NCI-H128 (cell line): ENCODE results near the gene EIF4G2.
"Not testable (repeated sequence)": the region's sequence is repeated elsewhere in the genome, so short reads cannot be mapped to it uniquely, and the experiment has no call there.

Experiments used
- DNase-seq: peaks from one replicate; lab custom pipeline; 2025; ENCODE audit not compliant: unreplicated experiment; lab: John Stamatoyannopoulos, UW

Gene EIF4G2

DNA sequence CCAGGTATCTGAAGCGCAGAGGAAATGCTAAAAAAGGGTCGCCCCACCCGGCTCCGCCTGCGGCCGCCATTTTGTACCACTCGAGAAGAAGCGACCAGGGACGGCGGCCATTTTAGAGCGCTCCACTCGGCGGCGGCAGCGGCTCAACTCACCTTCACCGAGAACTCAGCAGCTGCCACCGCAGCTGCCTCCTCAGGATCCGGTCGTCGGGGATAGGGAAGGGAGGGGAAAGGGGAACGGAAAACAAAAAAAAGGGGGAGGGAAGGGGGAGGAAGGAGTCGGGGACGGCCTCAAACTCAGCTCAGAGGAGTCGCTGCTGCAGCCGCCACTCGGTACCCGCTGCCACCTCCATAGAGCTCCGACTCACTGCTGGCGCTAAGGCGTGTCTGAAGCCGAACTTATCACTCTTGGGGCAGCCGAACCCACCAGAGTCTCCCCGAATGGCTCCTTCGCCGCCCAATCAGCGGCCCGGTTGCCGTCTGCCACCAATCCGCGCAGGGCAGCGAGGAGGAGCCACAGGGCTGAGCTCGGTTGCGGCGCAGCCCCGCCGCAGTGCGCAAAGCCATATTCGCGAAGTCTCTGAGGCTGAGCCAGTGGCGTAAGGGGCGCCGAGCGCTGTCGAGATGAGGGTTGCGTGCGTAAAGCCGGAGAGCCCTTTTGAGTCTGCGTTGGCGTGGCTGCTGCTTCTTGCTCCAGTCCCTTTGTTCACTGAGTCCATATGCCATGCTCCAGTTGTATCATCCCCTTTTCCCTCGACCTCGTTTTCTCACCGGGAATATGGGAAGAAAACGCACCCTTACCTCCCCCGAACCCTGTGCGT is at the start of gene EIF4G2:
EIF4G2 (minus strand) TSS at position 374 of the 820 bp plus-strand sequence.
- peak; percentile 99 for DNase-seq

DNA sequence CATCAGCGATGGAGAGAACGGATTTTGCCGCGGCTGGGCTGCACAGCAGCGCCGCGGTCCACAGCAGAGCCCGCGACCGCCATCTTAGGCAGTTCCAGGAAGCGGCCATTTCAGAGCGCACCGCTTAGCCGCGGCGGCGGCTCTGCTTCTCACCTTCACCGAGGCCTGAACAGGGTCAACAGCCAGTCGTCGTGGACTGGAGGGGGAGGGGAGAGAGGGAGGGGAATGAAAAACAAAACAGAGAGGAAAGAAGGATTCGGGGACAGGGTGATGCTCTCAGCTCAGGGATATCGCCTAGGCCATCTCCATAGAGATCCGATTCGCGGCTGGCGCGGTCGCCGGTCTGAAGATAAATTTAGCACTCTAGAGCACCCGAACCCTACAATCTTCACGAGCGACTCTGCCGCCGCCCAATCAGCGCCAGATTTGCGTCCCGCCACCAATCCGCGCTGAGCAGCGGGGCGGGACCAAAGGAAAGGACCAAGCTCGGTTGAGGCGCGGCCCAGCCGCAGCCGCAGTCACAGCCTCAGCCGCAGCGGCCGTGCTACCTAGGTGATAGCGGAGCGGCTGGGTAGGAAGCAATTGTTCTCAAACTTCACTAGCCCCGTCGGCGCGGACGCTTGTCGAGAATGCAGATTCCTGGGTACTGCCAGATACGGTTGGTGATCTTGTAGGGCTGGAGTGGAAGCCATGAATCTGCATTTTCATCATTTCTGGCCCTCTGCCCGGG is 49.1 kb upstream of the EIF4G2 start, which contains the start of gene ZBED5:
ZBED5 (minus strand) TSS at position 345 of the 730 bp plus-strand sequence. CDS start 3,108 bp downstream, outside the sequence.
- peak; percentile 96 for DNase-seq

DNA sequence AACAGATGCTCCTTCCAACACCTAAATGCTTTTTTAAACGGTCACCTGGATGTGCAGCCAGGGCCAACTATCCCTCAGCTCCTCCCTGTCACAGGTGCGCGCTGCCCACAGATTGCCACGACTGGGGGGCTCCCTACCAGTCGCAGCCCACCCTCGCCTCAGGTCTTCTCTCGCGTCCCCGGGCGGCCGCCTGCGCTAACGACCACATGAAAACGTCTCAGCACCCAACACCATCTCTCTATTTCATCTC is 48.7 kb upstream of the EIF4G2 start:
- no peak for DNase-seq

DNA sequence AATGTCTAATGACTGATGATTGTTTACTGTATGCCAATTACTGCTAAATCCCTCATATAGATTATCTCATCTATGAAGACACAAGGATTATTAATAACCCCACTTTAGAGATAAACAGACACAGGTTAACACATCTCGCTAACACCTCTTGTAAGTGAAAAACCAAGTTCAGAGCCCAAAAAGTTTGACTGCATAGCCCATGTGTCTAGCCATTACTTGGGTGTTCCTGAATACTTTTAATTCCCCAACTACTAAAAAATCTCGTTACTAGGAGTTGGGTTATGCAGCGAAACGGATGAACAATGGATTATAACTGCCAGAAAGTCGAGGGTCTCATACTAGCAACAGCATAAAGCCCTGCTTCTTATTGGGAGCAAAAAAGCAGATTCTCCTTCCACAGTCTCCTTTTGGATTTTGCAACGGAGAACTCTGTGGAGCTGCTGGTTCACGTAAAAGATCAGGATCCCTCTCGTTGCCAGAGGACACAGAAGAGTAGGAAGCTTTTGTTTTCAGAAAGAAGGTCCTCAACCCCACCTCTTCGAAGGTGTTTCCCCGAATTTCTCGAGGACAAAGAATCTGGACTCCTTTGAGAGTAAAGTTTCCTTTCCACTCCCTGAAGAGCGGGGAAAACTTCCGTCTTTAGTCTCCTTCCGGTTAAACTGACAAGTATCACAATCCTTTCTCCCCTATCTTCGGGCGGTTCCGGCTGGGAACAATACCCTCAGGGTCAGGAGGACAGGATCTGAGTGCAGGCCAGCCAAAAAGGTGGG is 48.1 kb upstream of the EIF4G2 start:
- no peak for DNase-seq

DNA sequence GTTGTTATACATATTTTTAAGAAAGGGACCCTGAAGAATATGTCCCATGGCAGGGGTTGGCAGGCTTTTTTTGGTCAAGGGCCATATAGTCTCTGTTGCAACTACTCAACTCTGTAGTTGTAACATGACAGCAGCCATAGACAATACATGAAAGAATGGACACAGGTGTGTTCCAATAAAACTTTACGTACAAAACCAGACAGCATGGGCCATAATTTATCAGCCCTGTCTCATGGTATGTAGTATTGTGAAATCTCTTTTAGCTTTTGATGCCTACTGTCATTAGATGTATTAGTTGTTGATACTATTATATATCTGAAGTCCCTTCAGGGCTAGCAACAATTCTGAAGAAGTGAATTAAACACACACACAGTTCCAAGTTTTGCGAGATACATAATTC is 46.6 kb upstream of the EIF4G2 start:
- no peak for DNase-seq

DNA sequence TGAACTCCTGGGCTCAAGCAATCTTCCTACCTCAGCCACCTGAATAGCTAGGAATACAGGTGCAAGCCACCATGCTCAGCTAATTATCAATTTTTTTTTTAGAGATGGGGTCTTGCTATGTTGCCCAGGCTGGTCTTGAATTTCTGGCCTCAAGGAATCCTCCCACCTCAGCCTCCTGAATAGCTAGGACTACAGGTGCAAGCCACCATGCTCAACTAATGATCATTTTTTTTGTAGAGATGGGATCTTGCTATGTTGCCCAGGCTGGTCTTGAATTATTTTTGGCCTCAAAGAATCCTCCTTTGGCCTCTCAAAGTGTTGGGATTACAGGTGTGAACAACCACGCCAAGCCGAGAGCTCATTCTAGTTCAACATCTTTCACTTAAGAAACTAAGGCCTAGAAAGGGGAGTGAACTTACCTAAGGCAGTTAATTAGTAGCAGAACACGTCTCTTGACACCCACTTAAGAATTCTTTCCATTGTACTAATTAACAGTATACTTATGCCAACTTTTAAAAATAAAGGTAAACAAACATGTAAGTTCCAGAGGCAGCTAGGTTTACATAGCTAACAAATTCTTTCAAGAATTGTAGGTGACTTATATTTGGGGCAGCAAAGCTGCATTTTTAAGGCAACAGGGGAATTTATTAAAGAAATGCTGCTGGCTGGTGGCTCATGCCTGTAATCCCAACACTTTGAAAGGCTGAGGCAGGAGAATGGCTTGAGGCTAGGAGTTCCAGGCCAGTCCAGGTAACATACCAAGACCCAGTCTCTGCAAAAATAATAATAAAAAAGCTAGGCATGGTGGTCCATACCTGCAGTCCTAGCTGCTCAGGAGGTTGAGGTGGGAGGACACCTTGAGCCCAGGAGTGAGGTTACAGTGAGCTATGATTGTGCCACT is 39.5 kb upstream of the EIF4G2 start:
- DNase-seq, result no peak

DNA sequence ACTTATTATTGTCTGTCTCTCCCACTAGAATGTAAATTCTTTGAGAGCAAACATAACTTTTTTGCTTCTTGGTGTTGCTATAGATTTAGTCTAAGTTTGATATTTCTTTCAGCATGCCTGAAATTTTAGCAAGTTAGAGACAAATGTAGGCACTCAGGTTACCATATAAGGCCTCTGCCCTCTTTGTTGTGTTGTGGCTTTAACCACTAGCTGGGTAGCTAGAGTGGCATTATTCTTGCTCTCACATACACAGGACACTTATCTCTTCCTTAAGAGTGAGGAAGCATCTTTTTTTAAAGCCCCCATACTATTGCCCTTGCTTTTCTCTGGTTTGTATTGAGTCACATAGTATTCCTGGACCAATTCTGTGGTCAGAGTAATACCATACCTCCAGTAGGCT is 37.9 kb upstream of the EIF4G2 start:
- no peak for DNase-seq

DNA sequence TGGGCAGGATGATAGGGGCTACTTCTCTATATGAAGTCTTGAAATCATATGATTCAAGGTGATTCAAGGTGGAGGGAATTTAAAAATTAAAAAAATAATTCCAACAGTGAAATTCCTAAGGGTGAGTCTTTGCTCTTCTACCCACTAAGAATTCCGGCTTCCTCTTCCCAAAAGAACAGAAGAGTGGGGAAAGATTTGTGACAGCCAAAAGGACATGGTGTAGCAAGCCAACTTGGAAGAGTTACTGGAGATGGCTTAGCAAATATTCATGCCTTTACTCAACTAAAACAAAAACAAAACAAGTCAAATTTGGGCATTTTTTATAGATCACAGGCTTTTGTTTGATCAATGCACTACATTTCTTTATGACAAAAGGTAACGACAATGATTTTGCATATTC is 36.9 kb upstream of the EIF4G2 start:
- no peak for DNase-seq

DNA sequence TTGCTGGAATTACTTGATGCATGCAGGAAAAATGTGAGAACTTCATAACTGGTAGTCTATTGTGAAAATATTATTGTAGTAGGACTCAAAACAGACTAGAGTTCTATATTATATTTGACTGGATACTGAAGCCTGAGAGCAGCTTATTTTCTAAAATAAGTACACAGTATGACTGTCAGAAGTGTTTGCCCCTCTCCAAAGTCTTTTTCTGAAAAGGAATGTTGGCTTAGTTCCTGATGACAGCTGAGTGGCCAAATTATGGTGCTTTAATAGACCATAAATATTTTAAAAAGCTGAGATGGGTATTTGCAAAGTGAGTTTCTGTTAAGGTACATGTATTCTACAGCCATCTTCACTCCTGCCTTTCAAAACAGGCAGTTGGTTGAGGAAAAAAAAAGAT is 36.1 kb upstream of the EIF4G2 start:
- no peak for DNase-seq

DNA sequence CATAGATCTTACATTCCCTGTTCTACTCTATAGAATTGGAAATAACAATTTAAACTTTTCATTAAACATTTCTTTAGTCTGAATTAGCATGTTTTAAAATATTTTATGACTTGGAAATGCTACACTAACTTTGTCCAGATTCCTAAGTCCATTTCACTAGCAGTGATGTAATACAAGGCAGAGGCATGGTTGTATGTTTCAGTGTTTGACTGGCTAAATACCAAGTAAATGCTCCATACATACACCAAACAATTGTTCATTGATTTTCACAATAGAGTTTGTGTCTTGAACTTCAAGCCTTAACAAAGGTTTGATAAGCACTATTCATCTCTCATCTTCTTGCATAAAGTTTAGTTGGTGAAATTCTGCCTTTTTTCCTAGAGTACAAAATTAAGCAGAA is 35.6 kb upstream of the EIF4G2 start:
- no peak for DNase-seq

DNA sequence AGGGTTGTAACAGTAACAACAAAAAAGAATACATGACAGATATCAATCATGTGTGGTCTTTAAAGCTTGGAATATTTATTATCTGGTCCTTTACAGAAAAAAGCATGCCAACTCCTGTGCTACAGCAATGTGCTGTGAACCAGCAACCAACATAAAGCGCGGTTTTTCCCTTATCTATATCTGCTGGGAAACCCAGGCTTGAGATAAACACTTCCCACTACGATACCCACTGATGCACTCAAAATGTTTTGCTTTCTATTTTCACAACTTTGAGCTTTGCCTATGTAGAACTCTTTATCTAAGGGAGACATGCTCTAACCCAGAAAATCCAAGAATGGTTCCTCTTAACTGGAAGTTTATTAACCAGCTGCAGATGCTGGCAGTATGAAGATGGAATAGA is 30.2 kb upstream of the EIF4G2 start:
- no peak for DNase-seq

DNA sequence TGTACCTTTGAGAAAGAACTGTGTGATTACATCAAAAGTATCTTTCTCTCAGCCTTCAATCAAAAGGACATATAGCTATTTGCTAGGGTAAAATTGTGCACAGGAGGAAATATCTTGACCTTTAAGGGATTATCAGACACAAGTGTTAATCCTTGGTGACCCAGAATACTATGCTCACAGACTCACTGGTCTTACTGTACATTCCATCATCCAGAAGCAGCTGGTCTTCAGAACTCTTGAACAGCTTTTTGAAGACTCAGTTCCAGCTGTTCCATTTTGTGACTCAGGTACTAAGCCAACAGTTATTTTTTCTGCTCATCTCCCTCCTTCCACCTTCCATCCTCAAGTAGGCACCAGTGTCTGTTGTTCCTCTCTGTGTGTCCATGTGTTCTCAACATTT is 29.4 kb upstream of the EIF4G2 start:
- no peak for DNase-seq

DNA sequence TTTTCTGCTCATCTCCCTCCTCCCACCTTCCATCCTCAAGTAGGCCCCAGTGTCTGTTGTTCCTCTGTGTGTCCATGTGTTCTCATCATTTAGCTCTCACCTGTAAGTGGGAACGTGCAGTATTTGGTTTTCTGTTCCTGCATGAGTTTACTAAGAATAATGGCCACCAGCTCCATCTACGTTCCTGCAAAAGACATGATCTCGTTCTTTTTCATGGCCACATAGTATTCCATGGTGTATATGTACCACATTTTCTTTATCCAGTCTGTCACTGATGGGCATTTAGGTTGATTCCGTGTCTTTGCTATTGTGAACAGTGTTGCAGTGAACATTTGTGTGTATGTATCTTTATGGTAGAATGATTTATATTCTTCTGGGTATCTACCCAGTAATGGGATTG is 28.2 kb upstream of the EIF4G2 start:
- DNase-seq, result not testable (repeated sequence)

DNA sequence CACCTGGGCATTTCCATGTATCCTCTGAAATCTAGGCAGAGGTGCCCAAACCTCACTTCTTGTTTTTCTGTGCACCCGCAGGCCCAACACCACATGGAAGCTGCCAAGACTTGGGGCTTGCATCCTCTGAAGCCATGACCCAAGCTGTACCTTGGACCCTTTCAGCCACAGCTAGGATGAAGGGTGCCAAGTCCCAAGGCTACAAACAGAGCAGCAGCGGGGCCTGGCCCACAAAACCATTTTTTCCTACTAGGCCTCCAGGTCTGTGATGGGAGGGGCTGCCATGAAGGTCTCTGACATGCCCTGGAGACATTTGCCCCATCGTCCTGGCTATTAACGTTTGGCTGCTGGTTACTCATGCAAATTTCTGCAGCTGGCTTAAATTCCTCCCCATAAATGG is 20.4 kb upstream of the EIF4G2 start:
- DNase-seq, result no peak

DNA sequence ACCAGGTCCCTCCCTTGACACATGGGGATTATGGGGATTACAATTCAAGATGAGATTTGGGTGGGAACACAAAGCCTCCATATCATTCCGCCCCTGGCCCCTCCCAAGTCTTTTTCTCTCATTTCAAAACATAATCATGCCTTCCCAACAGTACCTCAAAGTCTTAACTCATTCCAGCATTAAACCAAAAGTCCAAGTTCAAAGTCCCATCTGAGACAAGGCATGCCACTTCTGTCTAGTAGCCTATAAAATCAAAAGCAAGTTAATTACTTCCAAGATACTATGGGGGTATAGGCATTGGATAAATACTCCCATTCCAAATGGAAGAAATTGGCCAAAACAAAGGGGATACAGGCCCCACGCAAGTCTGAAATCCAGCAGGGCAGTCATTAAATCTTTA is 19.7 kb upstream of the EIF4G2 start:
- no peak for DNase-seq

DNA sequence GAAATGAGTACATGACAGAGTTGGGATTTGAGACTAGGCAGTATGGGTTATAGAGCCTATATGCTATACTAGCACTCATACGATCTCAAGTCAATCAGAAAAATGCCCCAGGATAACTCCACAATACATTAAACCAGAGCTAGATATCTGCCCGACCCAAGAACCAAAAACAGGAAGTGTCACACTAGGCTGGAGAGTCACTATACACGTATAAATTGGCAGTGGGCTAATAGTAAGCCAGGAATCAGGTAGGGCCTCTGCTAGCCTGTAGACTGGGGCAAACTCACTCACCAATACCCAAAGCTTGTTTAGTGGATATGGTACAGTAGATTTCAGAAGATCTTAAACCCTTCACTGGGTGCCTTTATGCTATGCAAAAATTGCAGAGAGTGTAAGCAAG is 16.2 kb upstream of the EIF4G2 start:
- no peak for DNase-seq

DNA sequence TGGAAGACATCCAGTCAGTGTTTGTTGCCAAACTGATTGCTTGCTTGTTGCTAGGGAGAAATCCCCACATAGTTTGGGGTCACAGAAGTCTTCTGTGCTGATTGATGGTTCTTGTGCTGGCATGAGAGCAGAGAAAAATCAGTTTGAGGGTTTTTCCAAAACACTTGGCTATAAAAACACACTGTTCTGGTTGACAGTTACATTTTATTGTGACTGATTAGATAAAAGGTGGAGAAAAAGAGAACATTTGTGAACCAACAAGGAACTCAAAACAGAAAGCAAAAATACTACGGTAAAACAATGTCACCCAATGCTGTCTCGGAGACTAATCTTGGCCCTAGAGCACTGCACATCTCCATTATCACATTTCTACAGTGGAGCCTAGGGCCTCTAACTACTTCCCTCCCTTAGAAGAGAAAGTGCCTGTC is 14.4 kb upstream of the EIF4G2 start:
- no peak for DNase-seq

DNA sequence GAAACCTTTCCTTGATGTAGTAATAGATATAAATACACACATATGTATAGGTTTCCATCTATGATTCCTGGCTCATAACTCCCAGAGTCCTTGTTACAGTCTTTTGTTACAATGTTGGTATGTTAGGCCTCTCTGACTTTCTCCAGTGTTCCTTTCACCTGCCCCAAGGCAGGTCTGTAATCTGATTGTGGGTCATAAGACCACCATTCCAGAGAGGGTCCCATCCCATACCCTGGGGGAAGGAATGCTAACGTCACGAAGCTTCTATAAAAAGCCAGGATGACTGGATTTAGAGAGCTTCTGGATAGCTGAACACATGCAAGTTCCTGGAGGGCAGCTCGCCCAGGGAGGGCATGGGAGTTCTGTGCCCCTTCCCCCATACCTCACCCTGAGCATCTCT is 13.8 kb upstream of the EIF4G2 start:
- DNase-seq, result not testable (repeated sequence)

DNA sequence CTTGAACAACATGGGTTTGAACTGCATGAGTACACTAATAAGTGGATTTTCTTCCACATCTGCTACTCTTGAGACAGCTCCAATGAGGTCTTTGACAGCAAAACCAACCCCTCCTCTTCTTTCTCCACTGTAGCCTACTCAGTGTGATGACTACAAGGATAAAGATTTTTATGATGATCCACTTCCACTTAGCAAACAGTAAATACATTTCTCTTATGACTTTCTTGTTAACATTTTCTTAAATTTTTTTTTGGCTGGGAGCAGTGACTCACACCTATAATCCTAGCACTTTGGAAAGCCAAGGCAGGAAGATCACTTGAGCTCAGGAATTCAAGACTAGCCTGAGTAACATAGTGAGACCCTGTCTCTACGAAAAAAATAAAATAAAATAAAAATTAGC is 9.9 kb upstream of the EIF4G2 start:
- DNase-seq, result no peak

DNA sequence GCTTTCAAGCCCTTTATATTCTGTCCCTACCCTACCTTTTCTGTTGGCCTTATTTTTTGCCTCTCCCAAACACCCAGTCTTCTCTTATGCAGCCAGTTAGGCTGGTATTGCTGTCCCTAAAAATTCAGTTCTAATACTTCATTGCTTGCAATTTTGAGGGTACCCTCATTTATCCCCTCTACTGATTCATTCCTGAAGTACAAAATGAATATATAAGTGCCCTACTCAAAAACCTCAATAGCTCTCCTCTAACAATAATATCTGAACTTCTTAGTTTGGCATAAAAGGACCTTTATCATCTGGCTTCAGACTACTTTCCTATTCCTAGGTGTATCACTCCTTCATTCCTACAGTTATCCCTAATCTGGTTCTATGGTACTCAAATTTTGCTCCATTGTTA is 5.2 kb upstream of the EIF4G2 start:
- no peak for DNase-seq
